Measurements from ENCODE around the gene FLT4. TPM values are rescaled to one million over a fixed set of nuclear protein-coding genes. Genes with fewer than 3 reads are reported as not detected.
A peak's percentile ranks its signal among the peaks of the same experiment; 100 is the strongest.

The FLT4 gene
- total RNA-seq, 1 donor from 2014 or later: 541 TPM

DNA sequence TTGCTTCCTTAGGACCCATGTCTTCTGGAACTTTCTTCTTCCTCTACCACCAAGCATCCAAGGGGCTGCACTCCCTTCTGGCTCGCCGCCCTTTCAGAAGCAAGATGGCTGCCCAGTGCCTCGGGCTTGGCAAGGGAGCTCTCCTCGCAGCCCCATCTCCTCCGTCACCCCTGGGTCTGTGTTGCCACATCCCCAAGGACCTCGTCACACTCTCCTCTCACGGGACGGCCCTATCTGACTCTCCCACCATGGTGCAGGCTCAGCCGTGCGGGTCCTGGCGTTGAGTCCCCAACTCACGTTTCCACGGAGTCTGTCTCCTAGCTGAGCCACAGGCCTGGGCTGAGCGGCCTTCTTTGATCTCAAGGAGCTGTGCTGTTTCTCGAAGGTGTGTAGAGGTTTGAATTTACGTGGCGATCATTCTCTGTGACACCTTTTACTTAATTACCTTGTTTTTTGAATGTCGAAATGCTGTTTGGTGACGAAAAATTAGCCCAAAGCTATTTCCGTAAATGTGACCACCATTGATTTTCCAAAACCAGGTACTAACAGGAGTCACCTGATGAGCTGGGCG, 43.1 kb downstream of the FLT4 start:
- no peak for DNase-seq (ENCODE audit: low spot score)
- peaks cover 27% of the 10 kb centered on the region for H3K27me3 Mint-ChIP-seq (ENCODE audit: unreplicated experiment)
- peaks cover 10% of the 10 kb centered on the region for H3K4me1 Mint-ChIP-seq (ENCODE audit: unreplicated experiment)
- H3K4me3 Mint-ChIP-seq (ENCODE audit: unreplicated experiment): peak overlapping the region; percentile 60
- H3K27ac Mint-ChIP-seq (ENCODE audit: unreplicated experiment): no peak overlapping the region
- H3K9me3 Mint-ChIP-seq (ENCODE audit: unreplicated experiment): no peaks in the 10 kb centered on the region
- TF ChIP-seq, protein P1, sequence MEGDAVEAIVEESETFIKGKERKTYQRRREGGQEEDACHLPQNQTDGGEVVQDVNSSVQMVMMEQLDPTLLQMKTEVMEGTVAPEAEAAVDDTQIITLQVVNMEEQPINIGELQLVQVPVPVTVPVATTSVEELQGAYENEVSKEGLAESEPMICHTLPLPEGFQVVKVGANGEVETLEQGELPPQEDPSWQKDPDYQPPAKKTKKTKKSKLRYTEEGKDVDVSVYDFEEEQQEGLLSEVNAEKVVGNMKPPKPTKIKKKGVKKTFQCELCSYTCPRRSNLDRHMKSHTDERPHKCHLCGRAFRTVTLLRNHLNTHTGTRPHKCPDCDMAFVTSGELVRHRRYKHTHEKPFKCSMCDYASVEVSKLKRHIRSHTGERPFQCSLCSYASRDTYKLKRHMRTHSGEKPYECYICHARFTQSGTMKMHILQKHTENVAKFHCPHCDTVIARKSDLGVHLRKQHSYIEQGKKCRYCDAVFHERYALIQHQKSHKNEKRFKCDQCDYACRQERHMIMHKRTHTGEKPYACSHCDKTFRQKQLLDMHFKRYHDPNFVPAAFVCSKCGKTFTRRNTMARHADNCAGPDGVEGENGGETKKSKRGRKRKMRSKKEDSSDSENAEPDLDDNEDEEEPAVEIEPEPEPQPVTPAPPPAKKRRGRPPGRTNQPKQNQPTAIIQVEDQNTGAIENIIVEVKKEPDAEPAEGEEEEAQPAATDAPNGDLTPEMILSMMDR (IDR thresholded peaks at IDR 0.05; ENCODE audit: unreplicated experiment): no peak
- peaks cover 33% of the 10 kb centered on the region for H3K36me3 Mint-ChIP-seq (ENCODE audit: low read depth, unreplicated experiment)

DNA sequence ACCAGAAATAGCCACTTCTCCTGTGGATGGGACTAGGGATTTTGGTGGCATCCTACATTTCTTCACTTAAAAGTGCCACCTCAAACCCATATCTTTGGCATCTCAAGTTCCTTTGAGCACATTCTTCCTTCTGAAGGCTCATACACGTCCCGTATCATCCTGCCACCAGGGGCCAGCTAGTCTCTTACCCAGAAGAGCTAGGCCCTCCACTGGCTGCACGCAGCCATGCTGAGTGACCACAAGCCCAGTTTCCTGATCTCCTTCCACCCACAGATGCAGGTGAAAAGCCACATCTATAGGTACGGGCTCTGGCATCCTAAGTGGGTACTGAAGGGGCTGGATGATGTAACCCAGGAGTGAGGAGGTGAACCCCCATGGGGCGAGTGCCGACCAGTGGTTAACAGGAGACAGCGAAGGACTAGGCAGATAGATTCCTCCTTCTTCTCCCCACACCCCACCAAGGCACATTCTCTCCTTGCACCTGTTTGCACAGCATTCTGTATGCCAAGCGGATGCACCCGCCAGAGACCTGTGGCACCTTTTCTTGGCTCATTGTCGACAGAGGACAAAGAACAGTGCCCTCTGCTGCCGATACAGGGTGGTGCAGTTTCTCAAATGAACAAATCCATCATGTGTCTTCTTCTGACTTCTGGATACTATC, 43.7 kb downstream of the FLT4 start:
- peak; percentile 59 for DNase-seq (ENCODE audit: low spot score)
- H3K9me3 Mint-ChIP-seq (ENCODE audit: unreplicated experiment): no peaks in the 10 kb centered on the region
- peaks cover 25% of the 10 kb centered on the region for H3K27me3 Mint-ChIP-seq (ENCODE audit: unreplicated experiment)
- H3K27ac Mint-ChIP-seq (ENCODE audit: unreplicated experiment): peak overlapping the region; percentile 22
- peak overlapping the region; percentile 60 for H3K4me3 Mint-ChIP-seq (ENCODE audit: unreplicated experiment)
- TF ChIP-seq, protein P1 (IDR thresholded peaks at IDR 0.05; ENCODE audit: unreplicated experiment): peak; percentile 83
- H3K4me1 Mint-ChIP-seq (ENCODE audit: unreplicated experiment): peaks cover 10% of the 10 kb centered on the region
- peaks cover 33% of the 10 kb centered on the region for H3K36me3 Mint-ChIP-seq (ENCODE audit: low read depth, unreplicated experiment)

DNA sequence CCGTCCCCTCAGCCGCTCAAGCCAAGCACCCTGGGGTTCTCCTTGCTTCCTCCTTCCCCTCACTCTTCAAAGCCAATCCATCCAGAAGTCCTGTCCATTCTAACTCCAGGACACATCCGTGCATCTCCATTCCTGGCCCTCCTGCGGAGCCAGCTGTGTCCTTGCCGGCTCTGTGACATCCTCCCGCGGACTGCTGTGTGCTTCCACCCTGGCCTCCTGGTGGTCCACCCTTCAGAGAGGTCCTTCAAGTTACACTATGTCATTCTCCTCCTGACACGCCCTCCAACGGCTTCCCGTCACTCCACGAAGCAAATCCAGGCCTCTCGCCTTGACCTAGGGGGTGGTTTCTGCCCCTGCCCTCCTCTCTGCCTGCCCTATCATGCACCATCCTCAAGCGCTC, 45.1 kb downstream of the FLT4 start:
- Mint-ChIP-seq H3K36me3 (ENCODE audit: low read depth, unreplicated experiment) (peaks cover 31% of the 10 kb centered on the region), H3K27me3 (ENCODE audit: unreplicated experiment) (peaks cover 23% of the 10 kb centered on the region), H3K4me1 (ENCODE audit: unreplicated experiment) (peaks cover 12% of the 10 kb centered on the region), H3K27ac (ENCODE audit: unreplicated experiment) (peak overlapping the region; percentile 38), H3K9me3 (ENCODE audit: unreplicated experiment) (no peaks in the 10 kb centered on the region), H3K4me3 (ENCODE audit: unreplicated experiment) (peak overlapping the region; percentile 52)
- TF ChIP-seq, protein P1 (IDR thresholded peaks at IDR 0.05; ENCODE audit: unreplicated experiment): no peak
- DNase-seq (ENCODE audit: low spot score): no peak

DNA sequence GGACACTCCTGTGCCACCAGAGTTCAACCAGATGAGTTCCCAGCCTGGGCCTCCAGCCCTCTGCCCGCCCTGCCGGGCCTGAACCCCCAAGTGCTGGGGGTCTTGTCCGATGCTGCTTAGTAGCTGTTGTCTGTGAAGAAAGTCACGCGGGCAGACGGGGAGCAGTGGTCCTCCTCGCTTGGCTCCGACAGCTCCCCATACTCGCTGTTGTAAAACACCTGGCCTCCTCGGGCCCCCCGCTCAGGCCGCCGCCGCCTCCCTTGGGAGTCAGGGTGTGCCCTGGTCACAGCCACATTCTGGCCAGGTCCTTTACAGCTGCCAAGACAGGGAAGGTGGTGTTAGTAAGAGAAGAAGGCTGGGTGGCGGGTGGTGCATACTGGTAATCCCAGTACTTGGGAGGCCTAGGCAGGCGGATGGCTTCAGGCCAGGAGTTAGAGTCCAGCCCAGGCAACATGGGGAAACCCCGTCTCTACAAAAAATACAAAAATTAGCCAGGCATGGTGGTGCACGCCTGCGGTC, 46.3 kb downstream of the FLT4 start:
- Mint-ChIP-seq H3K4me3 (ENCODE audit: unreplicated experiment) (no peak overlapping the region), H3K4me1 (ENCODE audit: unreplicated experiment) (peaks cover 12% of the 10 kb centered on the region), H3K9me3 (ENCODE audit: unreplicated experiment) (no peaks in the 10 kb centered on the region), H3K36me3 (ENCODE audit: low read depth, unreplicated experiment) (peaks cover 26% of the 10 kb centered on the region), H3K27ac (ENCODE audit: unreplicated experiment) (no peak overlapping the region), H3K27me3 (ENCODE audit: unreplicated experiment) (peaks cover 26% of the 10 kb centered on the region)
- TF ChIP-seq, protein P1 (IDR thresholded peaks at IDR 0.05; ENCODE audit: unreplicated experiment): no peak
- no peak for DNase-seq (ENCODE audit: low spot score)

DNA sequence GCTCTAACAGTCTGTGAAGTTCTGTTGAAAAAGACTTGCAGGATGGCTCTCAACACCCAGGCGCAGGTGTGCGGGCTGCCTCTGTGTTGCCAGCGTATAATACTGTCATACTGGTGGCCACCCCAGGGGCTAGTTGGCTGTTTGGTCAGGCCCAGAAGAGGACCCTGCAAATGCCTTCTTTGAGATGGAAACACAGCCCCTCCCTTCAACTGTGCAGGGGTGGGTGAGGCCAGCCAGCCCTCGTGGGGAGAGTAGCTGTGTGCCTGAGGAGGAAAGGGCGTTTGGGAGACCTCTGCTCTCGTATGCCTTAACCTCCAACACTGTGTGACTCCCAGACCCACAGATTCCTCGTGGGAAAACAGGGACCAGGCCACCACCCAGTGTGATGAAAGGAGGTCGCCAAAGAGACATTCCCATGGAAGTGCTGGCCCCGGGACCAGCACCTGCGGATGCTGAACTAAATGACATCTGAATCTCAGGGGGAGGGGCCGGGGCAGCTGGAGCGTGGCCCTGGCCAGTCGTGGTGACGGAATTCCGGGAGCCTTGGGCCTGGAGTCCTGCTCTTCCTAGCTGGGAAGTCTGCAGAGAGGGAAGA, 46.8 kb downstream of the FLT4 start:
- TF ChIP-seq, protein P1 (IDR thresholded peaks at IDR 0.05; ENCODE audit: unreplicated experiment): no peak
- Mint-ChIP-seq H3K4me1 (ENCODE audit: unreplicated experiment) (peaks cover 12% of the 10 kb centered on the region), H3K9me3 (ENCODE audit: unreplicated experiment) (no peaks in the 10 kb centered on the region), H3K27me3 (ENCODE audit: unreplicated experiment) (peaks cover 25% of the 10 kb centered on the region), H3K36me3 (ENCODE audit: low read depth, unreplicated experiment) (peaks cover 20% of the 10 kb centered on the region), H3K4me3 (ENCODE audit: unreplicated experiment) (no peak overlapping the region), H3K27ac (ENCODE audit: unreplicated experiment) (no peak overlapping the region)
- DNase-seq (ENCODE audit: low spot score): peak; percentile 11

All from endothelial cell (in vitro differentiated cells).